Testis (tissue), 2 donors: ENCODE measurements around the gene ZNF324B.

Source experiments
- POLR2A ChIP-seq: fragments of 450-650 bp; IDR thresholded peaks from one replicate; pipeline ENCODE4 v1.6.1; 2017; ENCODE audit warnings: antibody characterized with exemption, mild to moderate bottlenecking, moderate library complexity
- TF ChIP-seq, protein P1 (sequence below), 3 experiments: fragments of 450-650 bp in 2 of 3; fragments of 200-600 bp in 1 of 3; sonication (generic) in 1 of 3; IDR thresholded peaks; one replicate each; pipeline ENCODE4 v1.5.1; 2016 to 2019; ENCODE audit warnings: antibody characterized with exemption in 3 of 3, mild to moderate bottlenecking in 2 of 3, moderate library complexity in 1 of 3

DNA sequence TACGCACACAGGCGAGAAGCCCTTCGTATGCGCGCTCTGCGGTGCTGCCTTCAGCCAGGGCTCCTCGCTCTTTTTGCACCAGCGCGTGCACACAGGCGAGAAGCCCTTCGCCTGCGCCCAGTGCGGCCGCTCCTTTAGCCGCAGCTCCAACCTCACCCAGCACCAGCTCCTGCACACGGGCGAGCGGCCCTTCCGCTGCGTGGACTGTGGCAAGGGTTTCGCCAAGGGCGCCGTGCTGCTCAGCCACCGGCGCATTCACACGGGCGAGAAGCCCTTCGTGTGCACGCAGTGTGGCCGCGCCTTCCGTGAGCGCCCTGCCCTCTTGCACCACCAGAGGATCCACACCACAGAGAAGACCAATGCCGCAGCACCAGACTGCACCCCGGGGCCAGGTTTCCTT, 4.7 kb downstream of the ZNF324B start:
- no peak for TF ChIP-seq POLR2A
- TF ChIP-seq, protein P1, sequence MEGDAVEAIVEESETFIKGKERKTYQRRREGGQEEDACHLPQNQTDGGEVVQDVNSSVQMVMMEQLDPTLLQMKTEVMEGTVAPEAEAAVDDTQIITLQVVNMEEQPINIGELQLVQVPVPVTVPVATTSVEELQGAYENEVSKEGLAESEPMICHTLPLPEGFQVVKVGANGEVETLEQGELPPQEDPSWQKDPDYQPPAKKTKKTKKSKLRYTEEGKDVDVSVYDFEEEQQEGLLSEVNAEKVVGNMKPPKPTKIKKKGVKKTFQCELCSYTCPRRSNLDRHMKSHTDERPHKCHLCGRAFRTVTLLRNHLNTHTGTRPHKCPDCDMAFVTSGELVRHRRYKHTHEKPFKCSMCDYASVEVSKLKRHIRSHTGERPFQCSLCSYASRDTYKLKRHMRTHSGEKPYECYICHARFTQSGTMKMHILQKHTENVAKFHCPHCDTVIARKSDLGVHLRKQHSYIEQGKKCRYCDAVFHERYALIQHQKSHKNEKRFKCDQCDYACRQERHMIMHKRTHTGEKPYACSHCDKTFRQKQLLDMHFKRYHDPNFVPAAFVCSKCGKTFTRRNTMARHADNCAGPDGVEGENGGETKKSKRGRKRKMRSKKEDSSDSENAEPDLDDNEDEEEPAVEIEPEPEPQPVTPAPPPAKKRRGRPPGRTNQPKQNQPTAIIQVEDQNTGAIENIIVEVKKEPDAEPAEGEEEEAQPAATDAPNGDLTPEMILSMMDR (IDR thresholded peaks at IDR 0.05), result no peak
